IPS-20b (cell line): ENCODE data around the gene BAZ1B.

Experiments used
- H3K27ac ChIP-seq: one replicate; pipeline ENCODE4 v1.5.1; 2013; ENCODE audit warnings: low read length
- H3K27me3 ChIP-seq: 2 replicates; pipeline ENCODE4 v1.6.1; 2013; ENCODE audit warnings: mild to moderate bottlenecking, low read length, inconsistent platforms; ENCODE audit not compliant: insufficient read depth
- H3K36me3 ChIP-seq: 2 replicates; pipeline ENCODE4 v1.6.1; 2013; ENCODE audit warnings: low read depth, mild to moderate bottlenecking, inconsistent platforms, low read length, moderate library complexity; ENCODE audit not compliant: insufficient read depth
- H3K4me1 ChIP-seq: 2 replicates; pipeline ENCODE4 v1.6.1; 2013; ENCODE audit warnings: mild to moderate bottlenecking, control low read depth, inconsistent platforms, low read length, moderate library complexity; ENCODE audit not compliant: insufficient read depth
- H3K4me3 ChIP-seq: 2 replicates; pipeline ENCODE4 v1.5.1; 2013; ENCODE audit warnings: mild to moderate bottlenecking, low read length, inconsistent platforms
- H3K9ac ChIP-seq: 2 replicates; pipeline ENCODE4 v1.6.1; 2013; ENCODE audit warnings: low read depth, mild to moderate bottlenecking, inconsistent platforms, low read length, moderate library complexity
- H3K9me3 ChIP-seq: 2 replicates; pipeline ENCODE4 v1.6.1; 2013; ENCODE audit warnings: mild to moderate bottlenecking, low read depth, low read length, inconsistent platforms; ENCODE audit not compliant: insufficient read depth

BAZ1B gene

GRCh38 chr7:73452999-73453635 lies 69.0 kb downstream of the BAZ1B start:
- Histone ChIP-seq H3K36me3 (peaks cover 93% of the 10 kb centered on the region), H3K4me3 (no peak overlapping the region), H3K27ac (no peak overlapping the region), H3K9me3 (no peaks in the 10 kb centered on the region), H3K4me1 (no peaks in the 10 kb centered on the region), H3K27me3 (no peaks in the 10 kb centered on the region), H3K9ac (no peak overlapping the region)

- Histone ChIP-seq H3K27ac (no peak overlapping the region), H3K4me1 (no peaks in the 10 kb centered on the region), H3K36me3 (peaks cover 93% of the 10 kb centered on the region), H3K9ac (no peak overlapping the region), H3K9me3 (no peaks in the 10 kb centered on the region), H3K4me3 (no peak overlapping the region), H3K27me3 (no peaks in the 10 kb centered on the region)
Observed at GRCh38 chr7:73451780-73452398, 70.2 kb downstream of the BAZ1B start.

GRCh38 chr7:73449422-73449821 lies 72.7 kb downstream of the BAZ1B start:
- Histone ChIP-seq H3K9me3 (no peaks in the 10 kb centered on the region), H3K27ac (no peak overlapping the region), H3K36me3 (peaks cover 93% of the 10 kb centered on the region), H3K4me3 (no peak overlapping the region), H3K27me3 (no peaks in the 10 kb centered on the region), H3K4me1 (no peaks in the 10 kb centered on the region), H3K9ac (no peak overlapping the region)

- H3K27me3 ChIP-seq, result no peaks in the 10 kb centered on the region
- H3K36me3 ChIP-seq, result peaks cover 96% of the 10 kb centered on the region
- H3K9me3 ChIP-seq, result no peaks in the 10 kb centered on the region
- no peak overlapping the region for H3K27ac ChIP-seq
- no peak overlapping the region for H3K9ac ChIP-seq
- H3K4me1 ChIP-seq, result no peaks in the 10 kb centered on the region
- H3K4me3 ChIP-seq, result no peak overlapping the region
Observed at GRCh38 chr7:73448609-73449008, 73.5 kb downstream of the BAZ1B start.

- Histone ChIP-seq H3K27me3 (no peaks in the 10 kb centered on the region), H3K9ac (no peak overlapping the region), H3K4me1 (no peaks in the 10 kb centered on the region), H3K36me3 (peaks cover 99% of the 10 kb centered on the region), H3K27ac (no peak overlapping the region), H3K4me3 (no peak overlapping the region), H3K9me3 (no peaks in the 10 kb centered on the region)
Observed at GRCh38 chr7:73447121-73447733, 74.9 kb downstream of the BAZ1B start.

- no peak overlapping the region for H3K4me3 ChIP-seq
- no peaks in the 10 kb centered on the region for H3K27me3 ChIP-seq
- peaks cover 100% of the 10 kb centered on the region for H3K36me3 ChIP-seq
- no peaks in the 10 kb centered on the region for H3K4me1 ChIP-seq
- H3K9ac ChIP-seq, result no peak overlapping the region
- H3K27ac ChIP-seq, result no peak overlapping the region
- H3K9me3 ChIP-seq, result no peaks in the 10 kb centered on the region
Observed at GRCh38 chr7:73446682-73447081, 75.4 kb downstream of the BAZ1B start.

GRCh38 chr7:73443548-73444255 lies 78.4 kb downstream of the BAZ1B start:
- H3K36me3 ChIP-seq, result peaks cover 92% of the 10 kb centered on the region
- H3K9ac ChIP-seq, result no peak overlapping the region
- no peaks in the 10 kb centered on the region for H3K27me3 ChIP-seq

GRCh38 chr7:73442903-73443500 lies 79.1 kb downstream of the BAZ1B start:
- Histone ChIP-seq H3K27ac (no peak overlapping the region), H3K9me3 (no peaks in the 10 kb centered on the region), H3K27me3 (no peaks in the 10 kb centered on the region), H3K9ac (no peak overlapping the region), H3K4me3 (no peak overlapping the region), H3K4me1 (no peaks in the 10 kb centered on the region), H3K36me3 (peaks cover 85% of the 10 kb centered on the region)

More at GRCh38 chr7:73443548-73444255, 78.4 kb downstream of the BAZ1B start:
- no peaks in the 10 kb centered on the region for H3K9me3 ChIP-seq
- H3K4me3 ChIP-seq, result no peak overlapping the region
- H3K27ac ChIP-seq, result no peak overlapping the region
- no peaks in the 10 kb centered on the region for H3K4me1 ChIP-seq

GRCh38 chr7:73442222-73442902 lies 79.7 kb downstream of the BAZ1B start:
- Histone ChIP-seq H3K9ac (no peak overlapping the region), H3K4me3 (no peak overlapping the region), H3K4me1 (no peaks in the 10 kb centered on the region), H3K36me3 (peaks cover 78% of the 10 kb centered on the region), H3K27me3 (no peaks in the 10 kb centered on the region), H3K27ac (no peak overlapping the region), H3K9me3 (no peaks in the 10 kb centered on the region)

- Histone ChIP-seq H3K4me3 (no peak overlapping the region), H3K36me3 (peaks cover 48% of the 10 kb centered on the region), H3K27me3 (peaks cover 13% of the 10 kb centered on the region), H3K27ac (no peak overlapping the region), H3K4me1 (no peaks in the 10 kb centered on the region), H3K9ac (no peak overlapping the region), H3K9me3 (no peaks in the 10 kb centered on the region)
Observed at GRCh38 chr7:73439410-73439704, 82.7 kb downstream of the BAZ1B start.
